AG04449 (cell line): ENCODE measurements around the gene CNNM4.
"Not testable (repeated sequence)": the region's sequence is repeated elsewhere in the genome, so short reads cannot be mapped to it uniquely, and the experiment has no call there.

Experiments used
- CTCF ChIA-PET: fragments of 350-600 bp; formaldehyde crosslinking; extraction: SDS; loops from one replicate; lab custom pipeline; 2021; ENCODE audit warnings: antibody characterized with exemption; lab: Yijun Ruan, JAX
- POLR2A ChIA-PET: fragments of 400-600, 350-600 bp; formaldehyde crosslinking; extraction: SDS; loops from one replicate; lab custom pipeline; 2020; ENCODE audit warnings: antibody characterized with exemption, inconsistent platforms; lab: Yijun Ruan, JAX
- DNase-seq: peaks from one replicate; pipeline ENCODE4 v3.0.0-alpha.2; 2010; ENCODE audit warnings: low read depth, low spot score
- H3K4me3 ChIP-seq: 2 replicates; pipeline ENCODE4 v1.5.1; 2011; ENCODE audit warnings: low read depth, mild to moderate bottlenecking, control low read depth, low read length
- CTCF ChIP-seq: IDR thresholded peaks from one replicate; pipeline ENCODE4 v1.5.1; 2011; ENCODE audit warnings: mild to moderate bottlenecking, moderate library complexity, low read length, control low read depth, inconsistent platforms; ENCODE audit not compliant: insufficient read depth; ENCODE audit errors: missing control alignments

Gene CNNM4

GRCh38 chr2:96792772-96793749, 32.4 kb downstream of the CNNM4 start:
- ChIA-PET POLR2A (interaction anchor here (1.1 kb wide), 1 partner anchor 32 kb away, joined by 4 read pairs; no protein-coding TSS in a partner anchor), CTCF (interaction anchor here (0.6 kb wide), 1 partner anchor 57 kb away, joined by 3 read pairs; no protein-coding TSS in a partner anchor)
- no peak for DNase-seq
- TF ChIP-seq CTCF, result no peak
- H3K4me3 ChIP-seq, result no peak overlapping the region

GRCh38 chr2:96795076-96795475, 34.4 kb downstream of the CNNM4 start:
- CTCF ChIA-PET, result no interaction called here
- no peak for TF ChIP-seq CTCF
- H3K4me3 ChIP-seq, result no peak overlapping the region
- no peak for DNase-seq
- POLR2A ChIA-PET, result no interaction called here

- CTCF ChIA-PET, result interaction anchor here (1.4 kb wide), 1 partner anchor 12 kb away, joined by 4 read pairs; no protein-coding TSS in a partner anchor
- H3K4me3 ChIP-seq, POLR2A ChIA-PET, DNase-seq: not testable (repeated sequence)
These were observed 35.8 kb downstream of the CNNM4 start for GRCh38 chr2:96796497-96796896.

GRCh38 chr2:96797066-96797625, 36.4 kb downstream of the CNNM4 start:
- no peak overlapping the region for H3K4me3 ChIP-seq
- DNase-seq, result no peak
- TF ChIP-seq CTCF, result no peak
- ChIA-PET CTCF (interaction anchor here (1.4 to 1.5 kb wide), 2 partner anchors 11 to 13 kb away, joined by 3 to 4 read pairs; no protein-coding TSS in a partner anchor), POLR2A (no interaction called here)

- H3K4me3 ChIP-seq, result no peak overlapping the region
- ChIA-PET CTCF (interaction anchor here (1.0 to 3.0 kb wide), 10 partner anchors 7 to 241 kb away, joined by 3 to 20 read pairs (median 6); partner anchors contain the start of gene CNNM3), POLR2A (interaction anchor here (0.6 kb wide), 1 partner anchor 139 kb away, joined by 4 read pairs; no protein-coding TSS in a partner anchor)
- no peak for TF ChIP-seq CTCF
- DNase-seq, result no peak
These were observed 38.3 kb downstream of the CNNM4 start for GRCh38 chr2:96798733-96799622.

GRCh38 chr2:96799623-96799935, 38.9 kb downstream of the CNNM4 start:
- no peak for DNase-seq
- ChIA-PET CTCF (interaction anchor here (1.0 to 3.0 kb wide), 11 partner anchors 8 to 245 kb away, joined by 3 to 20 read pairs (median 6); no protein-coding TSS in a partner anchor), POLR2A (no interaction called here)
- no peak overlapping the region for H3K4me3 ChIP-seq
- TF ChIP-seq CTCF, result no peak
